Measurements from ENCODE around the gene OLFM2. TPM values are rescaled to one million over a fixed set of nuclear protein-coding genes. Genes with fewer than 3 reads are reported as not detected.
"Not testable (repeated sequence)": the region's sequence is repeated elsewhere in the genome, so short reads cannot be mapped to it uniquely, and the experiment has no call there.

OLFM2 gene
- total RNA-seq, 1 donor from 2014 or later, result 11.4 TPM

DNA sequence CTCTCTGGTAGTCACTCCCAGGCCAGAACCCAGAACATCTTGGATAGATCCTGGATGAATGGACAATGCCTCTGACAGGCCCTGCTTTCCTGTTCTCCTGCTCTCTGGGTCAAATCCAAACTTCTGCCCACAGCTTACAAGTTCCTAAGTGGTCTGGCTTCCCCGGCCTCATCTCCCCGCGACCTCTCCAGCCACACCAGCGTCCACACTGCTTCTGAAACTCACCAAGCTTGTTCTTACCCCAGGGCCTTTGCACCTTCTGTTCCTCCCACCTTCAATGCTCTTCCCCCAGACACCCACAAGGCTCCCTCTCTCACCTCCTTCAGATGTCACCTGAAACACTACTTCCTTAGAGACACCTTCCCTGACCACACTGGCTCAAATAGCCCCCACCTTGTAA, 3.5 kb downstream of the OLFM2 start:
- no peak overlapping the region for H3K4me3 Mint-ChIP-seq
- H2AFZ ChIP-seq (replicated peaks), result no peak overlapping the region

DNA sequence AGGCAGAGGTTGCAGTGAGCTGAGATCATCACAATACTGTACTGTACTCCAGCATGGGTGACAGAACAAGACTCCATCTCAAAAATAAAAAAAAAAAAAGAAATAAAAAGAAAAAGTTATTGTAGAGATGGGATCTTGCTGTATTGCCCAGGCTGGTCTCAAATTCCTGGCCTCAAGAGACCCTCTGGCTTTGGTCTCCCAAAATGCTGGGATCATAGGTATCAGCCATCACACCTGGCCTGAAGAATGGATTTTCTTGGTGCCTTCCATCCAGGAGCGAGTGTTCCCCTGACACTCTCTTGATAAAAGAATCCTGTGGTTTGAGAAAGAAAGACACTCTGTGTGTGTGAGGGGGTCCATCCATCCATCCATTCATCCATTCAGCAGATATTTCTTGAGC, 4.7 kb downstream of the OLFM2 start:
- no peak for DNase-seq (ENCODE audit: low spot score)
- Histone ChIP-seq H3K4me2 (no peak overlapping the region), H4K20me1 (ENCODE audit: low read depth) (peaks cover 7% of the 10 kb centered on the region), H3F3A (ENCODE audit: low read depth) (peaks cover 10% of the 10 kb centered on the region), H3K79me2 (ENCODE audit: low read depth) (no peaks in the 10 kb centered on the region), H3K9ac (no peak overlapping the region), H3K27me3 (peaks cover 22% of the 10 kb centered on the region), H3K4me1 (peaks cover 7% of the 10 kb centered on the region), H2AFZ (replicated peaks) (no peak overlapping the region), H3K27ac (no peak overlapping the region), H3K9me3 (ENCODE audit: low read depth) (no peaks in the 10 kb centered on the region), H3K36me3 (no peaks in the 10 kb centered on the region), H3K4me3 (no peak overlapping the region)
- H3K27me3 Mint-ChIP-seq (ENCODE audit: insufficient read depth, low read depth), result peaks cover 13% of the 10 kb centered on the region
- TF ChIP-seq, protein P1, sequence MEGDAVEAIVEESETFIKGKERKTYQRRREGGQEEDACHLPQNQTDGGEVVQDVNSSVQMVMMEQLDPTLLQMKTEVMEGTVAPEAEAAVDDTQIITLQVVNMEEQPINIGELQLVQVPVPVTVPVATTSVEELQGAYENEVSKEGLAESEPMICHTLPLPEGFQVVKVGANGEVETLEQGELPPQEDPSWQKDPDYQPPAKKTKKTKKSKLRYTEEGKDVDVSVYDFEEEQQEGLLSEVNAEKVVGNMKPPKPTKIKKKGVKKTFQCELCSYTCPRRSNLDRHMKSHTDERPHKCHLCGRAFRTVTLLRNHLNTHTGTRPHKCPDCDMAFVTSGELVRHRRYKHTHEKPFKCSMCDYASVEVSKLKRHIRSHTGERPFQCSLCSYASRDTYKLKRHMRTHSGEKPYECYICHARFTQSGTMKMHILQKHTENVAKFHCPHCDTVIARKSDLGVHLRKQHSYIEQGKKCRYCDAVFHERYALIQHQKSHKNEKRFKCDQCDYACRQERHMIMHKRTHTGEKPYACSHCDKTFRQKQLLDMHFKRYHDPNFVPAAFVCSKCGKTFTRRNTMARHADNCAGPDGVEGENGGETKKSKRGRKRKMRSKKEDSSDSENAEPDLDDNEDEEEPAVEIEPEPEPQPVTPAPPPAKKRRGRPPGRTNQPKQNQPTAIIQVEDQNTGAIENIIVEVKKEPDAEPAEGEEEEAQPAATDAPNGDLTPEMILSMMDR (IDR thresholded peaks at IDR 0.05), result no peak
- TF ChIP-seq EZH2phosphoT487 (IDR thresholded peaks at IDR 0.05) (no peak), EZH2 (IDR thresholded peaks at IDR 0.05) (no peak)
- no peaks in the 10 kb centered on the region for H3K36me3 Mint-ChIP-seq
- no peak overlapping the region for H3K27ac Mint-ChIP-seq
- peaks cover 25% of the 10 kb centered on the region for H3K4me1 Mint-ChIP-seq
- no peak overlapping the region for H3K4me3 Mint-ChIP-seq
- H3K9me3 Mint-ChIP-seq, result no peaks in the 10 kb centered on the region

More for the DNA sequence above, 3.5 kb downstream of the OLFM2 start:
- Histone ChIP-seq H3K27ac (no peak overlapping the region), H3K4me1 (peaks cover 10% of the 10 kb centered on the region), H4K20me1 (ENCODE audit: low read depth) (peaks cover 7% of the 10 kb centered on the region), H3K4me3 (no peak overlapping the region), H3K4me2 (no peak overlapping the region), H3F3A (ENCODE audit: low read depth) (peaks cover 21% of the 10 kb centered on the region), H3K36me3 (no peaks in the 10 kb centered on the region), H3K9ac (no peak overlapping the region), H3K9me3 (ENCODE audit: low read depth) (no peaks in the 10 kb centered on the region), H3K79me2 (ENCODE audit: low read depth) (no peaks in the 10 kb centered on the region), H3K27me3 (peaks cover 33% of the 10 kb centered on the region)
- H3K36me3 Mint-ChIP-seq, result no peaks in the 10 kb centered on the region
- H3K27ac Mint-ChIP-seq, result no peak overlapping the region
- DNase-seq (ENCODE audit: low spot score), result no peak
- H3K27me3 Mint-ChIP-seq (ENCODE audit: insufficient read depth, low read depth), result peaks cover 16% of the 10 kb centered on the region
- H3K4me1 Mint-ChIP-seq, result peaks cover 31% of the 10 kb centered on the region
- TF ChIP-seq, protein P1 (IDR thresholded peaks at IDR 0.05), result no peak
- no peaks in the 10 kb centered on the region for H3K9me3 Mint-ChIP-seq

DNA sequence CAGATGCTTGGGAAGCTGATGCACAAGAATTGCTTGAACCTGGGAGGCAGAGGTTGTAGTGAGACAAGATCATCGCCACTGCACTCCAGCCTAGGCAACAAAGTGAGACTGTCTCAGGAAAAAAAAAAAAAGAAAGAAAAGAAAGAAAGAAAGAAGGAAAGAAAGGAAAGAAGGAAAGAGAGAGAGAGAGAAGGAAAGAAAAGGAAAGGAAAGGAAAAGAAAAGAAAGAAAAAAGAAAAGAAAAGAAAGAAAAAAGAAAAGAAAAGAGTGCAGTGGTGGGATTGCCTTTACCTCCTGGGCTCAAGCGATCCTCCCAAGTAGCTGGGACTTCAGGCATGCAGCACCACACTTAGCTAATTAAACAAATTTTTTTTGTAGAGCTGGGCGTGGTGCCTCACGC, 12.9 kb downstream of the OLFM2 start:
- Histone ChIP-seq H3K27me3 (no peaks in the 10 kb centered on the region), H3K79me2 (ENCODE audit: low read depth) (no peaks in the 10 kb centered on the region), H3K9ac (no peak overlapping the region), H4K20me1 (ENCODE audit: low read depth) (no peaks in the 10 kb centered on the region), H3K4me2 (no peak overlapping the region), H3K4me1 (no peaks in the 10 kb centered on the region), H3K27ac (no peak overlapping the region), H2AFZ (replicated peaks) (no peak overlapping the region), H3K4me3 (no peak overlapping the region), H3K9me3 (ENCODE audit: low read depth) (no peaks in the 10 kb centered on the region), H3F3A (ENCODE audit: low read depth) (no peaks in the 10 kb centered on the region), H3K36me3 (no peaks in the 10 kb centered on the region)
- no peaks in the 10 kb centered on the region for H3K4me1 Mint-ChIP-seq
- H3K36me3 Mint-ChIP-seq, result peaks cover 3% of the 10 kb centered on the region
- TF ChIP-seq EZH2phosphoT487 (IDR thresholded peaks at IDR 0.05) (no peak), EZH2 (IDR thresholded peaks at IDR 0.05) (no peak)
- TF ChIP-seq, protein P1 (IDR thresholded peaks at IDR 0.05), result no peak
- no peak for DNase-seq (ENCODE audit: low spot score)
- H3K4me3 Mint-ChIP-seq, result no peak overlapping the region
- H3K27ac Mint-ChIP-seq, result no peak overlapping the region
- no peaks in the 10 kb centered on the region for H3K9me3 Mint-ChIP-seq
- H3K27me3 Mint-ChIP-seq (ENCODE audit: insufficient read depth, low read depth), result peaks cover 2% of the 10 kb centered on the region

DNA sequence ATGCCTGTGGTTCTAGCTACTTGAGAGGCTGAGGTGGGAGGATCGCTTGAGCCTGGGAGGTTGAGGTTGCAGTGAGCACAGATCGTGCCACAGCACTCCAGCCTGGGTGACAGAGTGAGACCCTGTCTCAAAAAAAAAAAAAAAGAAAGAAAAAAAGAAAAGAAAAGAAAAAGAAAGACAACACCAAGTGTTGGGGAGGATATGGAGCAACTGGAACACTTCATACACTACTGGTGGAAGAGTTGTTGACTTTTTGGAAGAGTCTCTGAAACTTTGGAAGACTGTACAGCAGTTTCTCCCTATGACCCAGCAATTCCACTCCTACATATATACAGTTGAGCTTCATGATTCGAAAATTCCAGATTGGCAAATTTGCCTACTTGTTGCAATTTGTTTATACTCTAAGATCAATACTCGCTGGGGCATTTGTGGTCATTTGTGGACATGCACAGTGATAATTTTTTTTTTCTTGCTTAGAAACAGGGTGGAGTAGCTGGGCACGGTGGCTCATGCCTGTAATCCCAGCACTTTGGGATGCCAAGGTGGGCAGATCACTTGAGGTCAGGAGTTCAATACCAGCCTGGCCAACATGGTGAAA, 13.4 kb downstream of the OLFM2 start:
- not testable (repeated sequence) for H3K36me3 ChIP-seq; H3K27ac Mint-ChIP-seq; H3K4me2 ChIP-seq; H3K4me3 Mint-ChIP-seq; H3K27ac ChIP-seq; H3K27me3 Mint-ChIP-seq (ENCODE audit: insufficient read depth, low read depth); H3K4me1 Mint-ChIP-seq; H4K20me1 ChIP-seq (ENCODE audit: low read depth); H3K4me1 ChIP-seq; H3K4me3 ChIP-seq; H3K79me2 ChIP-seq (ENCODE audit: low read depth); H3K9me3 Mint-ChIP-seq; H2AFZ ChIP-seq (replicated peaks); H3K9ac ChIP-seq; DNase-seq (ENCODE audit: low spot score); H3K36me3 Mint-ChIP-seq; H3K9me3 ChIP-seq (ENCODE audit: low read depth); H3F3A ChIP-seq (ENCODE audit: low read depth); H3K27me3 ChIP-seq

Data from neural progenitor cell (in vitro differentiated cells).